GM19463 (cell line): Measurements from ENCODE around the gene LONP1.
"Not testable (repeated sequence)": the region's sequence is repeated elsewhere in the genome, so short reads cannot be mapped to it uniquely, and the experiment has no call there.

Experiments used
- ATAC-seq: cut with Tn5 transposase; IDR thresholded peaks from one replicate; pipeline ENCODE4 v1.9.1; 2021; ENCODE audit warnings: mild to moderate bottlenecking, moderate library complexity; ENCODE audit not compliant: unreplicated experiment

Gene LONP1, protein sequence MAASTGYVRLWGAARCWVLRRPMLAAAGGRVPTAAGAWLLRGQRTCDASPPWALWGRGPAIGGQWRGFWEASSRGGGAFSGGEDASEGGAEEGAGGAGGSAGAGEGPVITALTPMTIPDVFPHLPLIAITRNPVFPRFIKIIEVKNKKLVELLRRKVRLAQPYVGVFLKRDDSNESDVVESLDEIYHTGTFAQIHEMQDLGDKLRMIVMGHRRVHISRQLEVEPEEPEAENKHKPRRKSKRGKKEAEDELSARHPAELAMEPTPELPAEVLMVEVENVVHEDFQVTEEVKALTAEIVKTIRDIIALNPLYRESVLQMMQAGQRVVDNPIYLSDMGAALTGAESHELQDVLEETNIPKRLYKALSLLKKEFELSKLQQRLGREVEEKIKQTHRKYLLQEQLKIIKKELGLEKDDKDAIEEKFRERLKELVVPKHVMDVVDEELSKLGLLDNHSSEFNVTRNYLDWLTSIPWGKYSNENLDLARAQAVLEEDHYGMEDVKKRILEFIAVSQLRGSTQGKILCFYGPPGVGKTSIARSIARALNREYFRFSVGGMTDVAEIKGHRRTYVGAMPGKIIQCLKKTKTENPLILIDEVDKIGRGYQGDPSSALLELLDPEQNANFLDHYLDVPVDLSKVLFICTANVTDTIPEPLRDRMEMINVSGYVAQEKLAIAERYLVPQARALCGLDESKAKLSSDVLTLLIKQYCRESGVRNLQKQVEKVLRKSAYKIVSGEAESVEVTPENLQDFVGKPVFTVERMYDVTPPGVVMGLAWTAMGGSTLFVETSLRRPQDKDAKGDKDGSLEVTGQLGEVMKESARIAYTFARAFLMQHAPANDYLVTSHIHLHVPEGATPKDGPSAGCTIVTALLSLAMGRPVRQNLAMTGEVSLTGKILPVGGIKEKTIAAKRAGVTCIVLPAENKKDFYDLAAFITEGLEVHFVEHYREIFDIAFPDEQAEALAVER

DNA sequence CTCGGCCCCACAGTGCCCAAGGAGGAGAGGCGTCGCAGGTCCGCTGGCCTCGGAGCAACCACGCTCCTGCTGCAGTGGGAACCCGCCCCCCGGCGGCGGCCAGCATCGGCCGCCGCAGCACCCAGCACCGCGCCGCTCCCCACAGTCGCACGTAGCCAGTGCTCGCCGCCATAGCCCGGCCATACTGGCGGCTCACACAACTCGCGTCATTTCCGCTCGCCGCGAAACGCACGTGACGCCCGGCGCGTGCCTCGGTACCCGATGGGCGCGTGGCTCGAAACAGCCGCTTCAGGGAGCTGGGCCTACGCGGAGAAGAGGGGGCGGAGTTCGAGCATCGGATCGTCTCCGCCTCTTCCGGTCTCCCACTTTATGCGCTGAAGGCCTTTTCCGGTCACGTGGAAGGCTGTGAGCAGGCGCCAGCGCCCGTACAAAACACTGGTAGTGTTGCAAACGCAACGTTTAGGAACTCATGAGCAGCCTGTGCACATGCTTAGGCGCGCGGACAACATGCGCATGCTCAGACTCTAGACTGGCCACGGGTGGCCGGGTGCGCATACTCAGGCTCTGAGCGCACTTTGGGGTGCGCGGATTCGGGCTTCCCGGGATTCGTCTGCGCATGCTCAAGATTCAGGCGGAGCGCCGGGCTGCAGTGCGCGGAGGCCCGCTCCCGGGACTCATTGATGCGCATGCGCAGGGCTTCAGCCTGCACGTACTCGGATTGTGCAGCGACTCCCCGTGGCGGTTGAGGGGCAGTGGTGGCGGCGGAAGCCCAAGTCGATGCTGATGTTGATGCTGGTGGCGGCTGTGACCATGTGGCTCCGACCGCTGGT lies at the start of gene LONP1, which contains the start of gene CATSPERD:
Gene LONP1, minus strand, starts transcription at position 186 of the 830 bp plus-strand sequence. Its CDS starts 14 bp downstream, at position 172.
Gene CATSPERD, plus strand, starts transcription at position 677 of the 830 bp plus-strand sequence. Its CDS starts 101 bp downstream, at position 778.
- ATAC-seq, result peak; percentile 82

DNA sequence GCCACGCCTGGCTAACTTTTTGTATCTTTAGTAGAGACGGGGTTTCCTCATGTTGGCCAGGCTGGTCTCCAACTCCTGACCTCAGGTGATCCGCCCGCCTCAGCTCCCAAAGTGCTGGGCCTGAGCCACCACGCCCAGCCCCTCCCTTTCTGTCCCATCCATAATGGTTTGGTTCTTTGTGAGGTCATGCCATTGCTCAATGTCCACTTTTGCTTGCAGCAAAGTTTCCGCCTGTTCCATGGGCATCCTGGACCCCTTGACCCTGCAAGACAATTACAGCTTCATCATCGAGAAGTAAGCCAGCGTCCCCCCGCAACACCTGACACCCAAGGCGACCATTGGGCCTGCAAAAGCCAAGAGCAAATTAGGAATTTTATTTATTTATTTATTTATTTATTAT lies 48.0 kb upstream of the LONP1 start:
- ATAC-seq, result no peak

DNA sequence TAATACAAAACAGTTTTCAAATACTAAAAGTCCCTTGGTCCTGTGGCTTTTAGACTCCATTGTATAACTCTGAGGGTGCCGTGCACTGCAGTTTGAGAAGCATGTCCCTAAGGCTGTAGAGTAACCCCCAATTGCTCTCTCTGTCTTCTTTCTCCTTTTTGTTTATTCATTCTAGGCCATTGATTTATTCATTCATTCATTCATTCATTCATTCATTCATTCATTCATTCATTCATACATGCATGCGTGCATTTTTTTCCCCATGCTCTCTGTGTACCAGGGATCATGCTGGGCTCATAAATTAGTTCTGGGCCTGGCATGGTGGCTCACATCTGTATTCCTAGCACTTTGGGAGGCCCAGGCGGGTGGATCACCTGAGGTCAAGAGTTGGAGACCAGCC lies 45.3 kb upstream of the LONP1 start:
- no peak for ATAC-seq

DNA sequence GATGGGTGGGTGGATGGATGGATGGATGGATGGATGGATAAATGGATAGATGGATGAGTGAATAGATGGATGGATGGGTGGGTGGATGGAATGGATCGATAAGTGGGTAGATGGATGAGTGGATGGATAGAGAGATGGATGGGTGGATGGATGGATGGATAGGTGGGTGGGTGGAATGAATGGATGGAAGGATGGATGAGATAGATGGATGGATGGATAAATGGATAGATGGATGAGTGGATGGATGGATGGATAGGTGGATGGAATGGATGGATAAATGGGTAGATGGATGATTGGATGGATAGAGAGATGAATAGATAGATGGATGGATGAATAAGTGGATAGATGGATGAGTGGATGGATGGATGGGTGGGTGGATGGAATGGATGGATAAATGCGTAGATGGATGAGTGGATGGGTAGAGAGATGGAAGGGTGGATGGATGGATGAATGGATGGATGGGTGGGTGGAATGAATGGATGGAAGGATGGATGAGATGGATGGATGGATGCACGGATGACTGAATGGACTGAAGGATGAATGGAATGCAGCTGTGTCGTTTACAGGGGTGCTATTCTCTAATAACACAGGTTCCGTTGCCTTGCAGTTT lies 42.8 kb upstream of the LONP1 start:
- no peak for ATAC-seq

DNA sequence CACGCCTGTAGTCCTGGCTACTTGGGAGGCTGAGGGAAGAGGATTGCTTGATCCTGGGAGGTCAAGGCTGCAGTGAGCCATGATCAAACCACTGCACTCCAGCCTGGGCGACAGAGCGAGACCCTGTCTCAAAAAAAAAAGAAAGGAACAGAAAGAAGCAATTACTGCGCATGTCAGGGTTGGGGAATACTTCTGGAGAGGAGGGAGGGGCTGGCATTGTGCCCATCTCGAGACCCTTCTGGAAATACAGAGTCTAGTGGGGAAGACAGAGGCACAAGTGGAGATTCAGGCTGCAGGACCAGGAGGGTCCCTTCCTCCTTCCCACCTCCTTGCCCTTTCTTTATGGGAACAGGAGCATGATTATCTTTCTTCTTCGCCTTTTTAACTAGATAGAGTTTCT lies 33.8 kb upstream of the LONP1 start:
- no peak for ATAC-seq

DNA sequence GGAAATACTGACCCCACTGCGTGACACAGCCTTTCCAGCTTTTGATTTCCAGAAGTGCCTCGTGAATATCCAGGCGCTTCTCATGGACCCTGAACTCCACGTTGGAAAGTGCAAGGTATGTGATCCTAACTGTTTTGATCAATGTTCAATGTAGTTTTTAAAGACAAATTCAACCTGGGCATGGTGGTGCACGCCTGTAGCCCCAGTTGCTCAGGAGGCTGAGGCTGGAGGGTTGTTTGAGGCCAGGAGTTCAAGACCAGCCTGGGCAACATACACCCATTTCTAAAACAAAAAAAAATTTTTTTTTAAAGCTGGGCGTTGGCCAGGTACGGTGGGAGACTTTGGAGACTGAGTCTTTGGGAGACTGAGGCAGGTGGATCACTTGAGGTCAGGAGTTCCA lies 31.8 kb upstream of the LONP1 start:
- no peak for ATAC-seq

DNA sequence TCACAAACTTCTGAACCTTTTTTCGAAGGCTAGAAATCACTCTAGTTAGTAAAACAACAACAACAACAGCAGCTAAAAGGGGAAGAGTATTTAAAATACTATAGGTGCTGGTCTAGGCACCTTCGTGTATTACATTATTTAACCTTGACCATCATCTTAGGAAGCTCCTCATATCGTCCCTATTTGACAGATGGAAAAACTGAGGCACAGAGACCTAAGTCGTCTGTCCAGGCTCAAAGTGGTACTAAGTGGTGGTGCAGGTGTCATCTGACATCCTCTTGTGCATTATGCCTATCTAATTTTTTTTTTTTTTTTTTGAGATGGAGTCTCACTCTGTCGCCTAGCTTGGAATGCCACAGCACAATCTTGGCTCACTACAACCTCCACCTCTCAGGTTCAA lies 29.6 kb upstream of the LONP1 start:
- ATAC-seq, result no peak

DNA sequence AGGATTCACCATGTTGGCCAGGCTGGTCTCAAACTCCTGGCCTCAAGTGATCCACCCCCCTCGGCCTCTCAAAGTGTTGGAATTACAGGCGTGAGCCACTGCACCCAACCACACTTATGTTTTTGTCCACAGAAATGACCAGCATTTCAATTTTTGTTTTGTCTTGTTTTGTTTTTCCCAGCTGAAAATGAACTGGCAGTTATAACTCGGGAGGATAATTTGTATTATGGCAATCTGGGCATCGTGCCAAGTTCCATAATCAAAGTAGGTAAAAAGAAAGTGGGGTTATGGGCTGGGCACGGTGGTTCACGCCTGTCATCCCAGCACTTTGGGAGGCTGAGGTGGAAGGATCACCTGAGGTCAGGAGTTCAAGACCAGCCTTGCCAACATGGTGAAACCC lies 29.0 kb upstream of the LONP1 start:
- not testable (repeated sequence) for ATAC-seq

DNA sequence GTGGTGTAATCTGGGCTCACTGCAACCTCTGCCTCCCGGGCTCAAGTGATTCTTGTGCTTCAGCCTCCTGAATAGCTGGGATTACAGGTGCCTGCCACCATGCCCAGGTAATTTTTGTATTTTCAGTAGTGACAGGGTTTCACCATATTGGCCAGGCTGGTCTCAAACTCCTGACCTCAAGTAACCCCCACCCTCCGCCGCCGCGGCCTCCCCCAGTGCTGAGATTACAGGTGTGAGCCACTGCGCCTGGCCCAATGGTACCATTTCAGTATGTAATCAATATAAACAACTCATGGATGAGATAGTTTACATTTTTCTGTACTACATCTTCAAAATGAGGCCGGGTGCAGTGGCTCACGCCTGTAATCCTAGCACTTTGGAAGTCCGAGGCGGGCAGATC lies 25.1 kb upstream of the LONP1 start:
- ATAC-seq, result not testable (repeated sequence)

DNA sequence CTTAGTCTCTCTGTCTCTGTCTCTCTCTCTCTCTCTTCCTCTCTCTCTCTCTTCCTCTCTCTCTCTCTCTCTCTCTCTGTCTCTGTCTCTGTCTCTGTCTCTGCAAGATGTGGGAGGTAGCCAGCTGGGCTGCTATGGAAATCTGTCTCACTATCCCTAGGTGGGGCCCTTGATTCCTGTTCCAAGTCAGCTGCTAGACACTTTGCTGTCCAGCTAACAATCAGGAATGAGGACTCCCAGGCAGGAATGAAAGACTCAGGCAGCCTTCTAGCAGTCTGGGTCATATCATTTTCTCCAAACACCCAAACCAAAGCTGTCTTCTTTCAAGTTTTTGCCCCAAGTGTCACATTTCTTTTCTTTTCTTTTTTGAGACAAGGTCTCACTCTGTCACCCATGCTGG lies 23.7 kb upstream of the LONP1 start:
- ATAC-seq, result no peak

DNA sequence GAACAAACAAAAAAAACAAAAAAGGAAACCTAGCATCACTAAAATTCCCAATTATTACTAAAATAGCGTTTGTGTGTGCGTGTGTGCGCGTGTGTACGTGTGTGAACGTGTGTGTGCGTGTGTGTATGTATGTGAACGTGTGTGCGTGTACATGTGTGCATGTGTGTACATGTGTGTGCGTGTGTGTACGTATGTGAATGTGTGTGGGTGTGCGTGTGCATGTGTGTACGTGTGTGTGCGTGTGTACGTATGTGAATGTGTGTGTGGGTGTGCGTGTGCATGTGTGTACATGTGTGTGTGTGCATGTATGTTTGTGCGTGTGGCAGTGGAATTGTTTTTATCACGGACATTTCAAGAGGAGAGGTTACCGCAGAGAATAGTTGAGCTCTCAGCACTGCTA lies 22.1 kb upstream of the LONP1 start:
- ATAC-seq, result no peak

DNA sequence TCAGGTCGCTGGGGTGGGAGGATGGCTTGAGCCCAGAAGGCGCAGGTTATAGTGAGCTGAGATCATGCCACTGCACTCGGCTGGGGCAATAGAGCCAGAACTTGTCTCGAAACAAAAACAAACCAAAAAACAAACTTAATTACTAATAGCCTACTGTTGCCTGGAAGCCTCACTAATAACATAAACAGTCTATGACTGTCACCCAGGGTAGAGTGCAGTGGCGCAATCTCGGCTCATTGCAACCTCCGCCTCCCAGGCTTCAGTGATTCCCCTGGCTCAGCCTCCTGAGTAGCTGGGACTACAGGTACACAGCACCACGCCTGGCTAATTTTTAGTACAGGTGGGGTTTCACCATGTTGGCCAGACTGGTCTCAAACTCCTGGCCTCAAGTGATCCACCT lies 18.5 kb upstream of the LONP1 start:
- ATAC-seq, result no peak

DNA sequence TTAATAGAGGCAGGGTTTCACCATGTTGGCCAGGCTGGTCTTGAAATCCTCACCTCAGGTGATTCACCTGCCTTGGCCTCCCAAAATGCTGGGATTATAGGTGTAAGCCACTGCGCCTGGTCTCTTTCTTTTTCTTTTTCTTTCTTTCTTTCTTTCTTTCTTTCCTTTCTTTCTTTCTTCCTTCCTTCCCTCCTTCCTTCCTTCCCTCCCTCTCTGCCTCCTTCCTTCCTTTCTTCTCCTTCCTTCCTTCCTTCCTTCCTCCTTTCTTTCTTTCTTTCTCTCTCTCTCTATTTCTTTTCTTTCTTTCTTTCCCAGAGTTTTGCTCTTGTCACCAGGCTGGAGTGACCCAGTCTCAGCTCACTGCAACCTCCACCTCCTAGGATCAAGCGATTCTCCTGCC lies 13.2 kb upstream of the LONP1 start:
- not testable (repeated sequence) for ATAC-seq

DNA sequence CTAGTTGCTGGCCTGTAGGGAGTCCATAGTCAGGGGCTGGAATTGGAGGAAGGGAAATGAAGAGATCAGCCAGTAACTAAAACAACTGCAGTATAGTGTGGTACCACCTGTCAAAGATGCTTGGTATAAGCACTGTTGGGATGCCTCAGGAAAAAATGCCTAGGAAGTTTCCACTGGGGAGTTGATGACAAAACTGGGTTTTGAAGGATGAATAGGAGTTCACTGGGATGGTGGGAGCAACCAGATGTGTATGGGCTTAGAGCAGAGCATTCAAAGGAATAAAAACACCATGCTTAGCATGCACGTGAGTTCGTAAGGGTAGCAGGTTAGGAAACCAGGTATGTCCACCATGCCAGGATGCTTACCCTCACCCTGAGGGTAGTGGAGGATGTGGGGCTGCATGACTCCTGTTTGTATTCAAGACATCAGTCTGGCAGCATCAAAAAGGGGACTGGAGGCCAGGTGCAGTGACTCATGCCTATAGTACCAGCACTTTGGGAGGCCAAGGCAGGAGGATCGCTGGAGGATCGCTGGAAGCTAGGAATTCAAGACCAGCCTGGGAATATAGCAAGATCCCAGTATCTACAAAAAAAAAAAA lies 7.6 kb upstream of the LONP1 start:
- ATAC-seq, result no peak

DNA sequence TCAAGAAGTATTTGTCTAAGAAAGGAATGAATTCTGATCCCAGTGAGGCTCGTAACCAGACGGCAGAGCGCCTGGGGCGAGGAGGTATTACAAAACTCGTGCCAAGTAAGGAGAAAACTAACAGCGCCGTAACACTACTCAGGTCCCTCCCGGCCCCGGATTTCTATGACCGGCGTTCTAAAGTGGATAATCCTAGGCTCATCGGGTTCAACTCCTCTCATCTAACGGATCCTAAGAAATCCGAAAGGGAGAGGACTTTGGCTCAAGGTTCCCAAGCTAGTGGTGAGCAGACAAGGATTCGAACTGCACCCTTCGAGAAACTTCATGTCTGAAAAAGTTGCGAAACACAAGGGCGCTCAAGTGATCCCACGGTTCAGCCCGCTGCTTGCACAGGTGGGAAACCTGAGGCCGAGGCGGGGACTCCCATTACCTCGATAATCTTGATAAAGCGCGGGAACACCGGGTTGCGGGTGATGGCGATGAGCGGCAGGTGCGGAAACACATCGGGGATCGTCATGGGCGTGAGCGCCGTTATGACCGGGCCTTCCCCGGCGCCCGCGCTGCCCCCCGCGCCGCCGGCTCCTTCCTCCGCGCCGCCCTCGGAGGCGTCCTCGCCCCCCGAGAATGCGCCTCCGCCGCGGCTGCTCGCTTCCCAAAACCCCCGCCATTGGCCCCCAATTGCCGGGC lies 529 bp downstream of the LONP1 start:
- ATAC-seq, result no peak

DNA sequence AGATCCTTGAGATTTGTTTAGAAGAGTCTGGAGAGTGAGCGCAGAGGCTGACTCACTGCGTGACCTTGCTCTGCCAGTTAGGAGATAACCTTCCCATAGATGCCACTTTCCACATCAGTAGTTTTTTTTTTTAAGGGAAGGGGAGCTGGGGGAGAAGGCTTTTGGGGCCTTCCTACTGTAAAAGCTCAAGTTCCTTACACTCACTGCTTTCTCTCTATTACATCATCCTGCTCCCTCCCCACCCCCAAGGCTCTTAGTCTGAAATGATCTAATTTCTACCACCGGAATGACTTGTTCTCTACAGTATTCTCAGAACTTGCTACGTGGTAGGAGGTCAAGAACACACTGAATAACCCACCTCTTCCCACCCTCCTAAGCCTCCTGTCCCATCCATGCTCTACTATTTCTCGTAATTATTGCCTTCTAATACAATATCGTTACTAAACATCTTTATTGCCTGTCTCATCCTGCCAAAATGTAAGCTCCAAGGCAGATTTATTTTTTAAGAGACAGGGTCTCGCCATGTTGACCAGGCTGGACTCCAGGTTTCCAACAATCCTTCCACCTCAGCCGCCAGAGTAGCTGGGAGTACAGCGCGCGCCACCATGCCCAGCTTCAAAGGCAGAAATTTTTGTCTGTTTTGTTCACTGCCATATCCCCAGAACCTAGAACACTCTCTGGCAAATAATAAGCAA lies 1.2 kb downstream of the LONP1 start:
- ATAC-seq, result no peak

DNA sequence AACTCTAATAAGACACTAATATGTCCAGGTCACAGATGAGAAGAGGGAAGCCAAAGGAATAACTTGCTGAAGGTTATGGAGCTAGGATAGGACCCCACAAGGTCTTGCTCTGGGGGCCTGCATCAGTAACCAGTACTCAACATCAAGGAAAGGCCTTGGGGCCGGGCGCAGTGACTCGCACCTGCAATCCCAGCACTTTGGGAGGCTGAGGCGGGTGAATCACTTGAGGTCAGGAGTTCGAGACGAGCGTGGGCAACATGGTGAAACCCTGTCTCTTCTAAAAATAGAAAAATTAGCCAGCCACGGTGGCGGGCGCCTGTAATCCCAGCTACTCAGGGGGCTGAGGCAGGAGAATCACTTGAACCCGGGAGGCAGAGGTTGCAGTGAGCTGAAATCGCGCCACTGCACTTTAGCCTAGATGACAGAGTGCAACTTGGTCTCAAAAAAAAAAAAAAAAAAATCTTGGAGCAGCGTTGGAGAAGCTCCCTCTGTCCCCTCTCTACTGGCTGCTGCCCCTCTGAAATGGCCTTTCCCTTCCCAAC lies 1.8 kb downstream of the LONP1 start:
- no peak for ATAC-seq

DNA sequence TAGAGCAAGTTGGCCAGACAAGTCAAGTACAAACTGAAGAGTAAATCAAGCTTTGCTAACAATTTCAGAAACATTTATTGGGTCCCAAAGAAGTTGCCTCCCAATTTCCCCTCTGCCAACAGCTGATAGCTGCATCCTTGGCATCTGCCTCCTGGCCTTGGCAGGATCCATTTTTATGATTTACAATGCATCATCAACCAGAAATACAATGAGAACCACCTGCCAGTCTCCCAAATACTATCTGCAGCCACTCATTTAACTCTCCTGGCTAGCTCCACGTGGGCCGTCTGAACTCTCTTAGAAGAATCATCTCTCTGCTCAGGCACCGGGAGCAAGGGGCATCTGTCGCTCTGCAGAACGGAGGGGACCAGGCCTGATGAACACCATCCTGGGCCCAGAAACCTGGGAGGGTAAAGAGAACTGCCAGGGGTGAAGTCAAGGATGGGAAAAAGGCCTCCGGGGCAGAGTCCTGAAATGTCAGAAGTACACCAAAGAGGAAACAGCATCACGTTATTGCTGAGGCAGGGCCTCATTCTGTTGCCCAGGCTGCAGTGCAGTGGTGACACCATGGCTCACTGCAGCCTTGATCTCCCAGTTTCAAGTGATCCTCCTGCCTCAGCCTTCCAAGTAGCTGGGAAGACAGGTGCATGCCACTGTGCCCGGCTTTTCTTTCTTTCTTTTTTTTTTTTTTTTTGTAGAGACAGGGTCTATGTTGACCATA lies 2.6 kb downstream of the LONP1 start:
- no peak for ATAC-seq
